ENCODE data around the gene MRPL58.

DNA sequence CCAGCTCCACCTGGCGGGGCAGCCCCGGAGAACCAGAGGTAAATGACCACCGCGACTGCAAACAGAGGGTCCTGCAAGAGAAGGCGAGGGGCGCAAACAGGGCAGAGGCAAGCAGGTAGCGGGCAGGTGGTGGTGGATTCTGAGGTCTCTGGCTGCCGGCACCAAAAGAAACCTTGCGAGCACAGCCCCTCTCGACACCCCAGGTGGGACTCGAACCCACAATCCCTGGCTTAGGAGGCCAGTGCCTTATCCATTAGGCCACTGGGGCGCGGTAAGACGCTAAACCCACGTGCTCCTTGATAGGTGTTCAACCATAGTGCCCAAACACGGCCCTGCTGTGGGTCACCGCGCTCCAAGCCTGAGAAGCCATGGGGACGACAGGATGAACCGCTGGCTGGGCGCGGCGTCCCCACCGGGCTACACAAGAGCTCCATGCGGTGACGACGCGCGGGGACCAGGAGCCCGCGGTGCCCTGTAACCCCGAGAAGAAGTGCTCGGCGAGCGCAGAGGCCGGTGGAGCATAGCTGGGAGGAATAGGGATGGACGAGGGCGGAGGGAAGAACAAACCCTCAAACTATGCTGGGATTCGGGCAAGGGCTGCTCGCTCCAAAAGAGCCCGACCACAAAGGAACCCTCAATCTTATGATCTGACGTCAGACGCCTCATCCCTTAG, 21.9 kb downstream of the MRPL58 start:
- TF ChIP-seq, protein P1, sequence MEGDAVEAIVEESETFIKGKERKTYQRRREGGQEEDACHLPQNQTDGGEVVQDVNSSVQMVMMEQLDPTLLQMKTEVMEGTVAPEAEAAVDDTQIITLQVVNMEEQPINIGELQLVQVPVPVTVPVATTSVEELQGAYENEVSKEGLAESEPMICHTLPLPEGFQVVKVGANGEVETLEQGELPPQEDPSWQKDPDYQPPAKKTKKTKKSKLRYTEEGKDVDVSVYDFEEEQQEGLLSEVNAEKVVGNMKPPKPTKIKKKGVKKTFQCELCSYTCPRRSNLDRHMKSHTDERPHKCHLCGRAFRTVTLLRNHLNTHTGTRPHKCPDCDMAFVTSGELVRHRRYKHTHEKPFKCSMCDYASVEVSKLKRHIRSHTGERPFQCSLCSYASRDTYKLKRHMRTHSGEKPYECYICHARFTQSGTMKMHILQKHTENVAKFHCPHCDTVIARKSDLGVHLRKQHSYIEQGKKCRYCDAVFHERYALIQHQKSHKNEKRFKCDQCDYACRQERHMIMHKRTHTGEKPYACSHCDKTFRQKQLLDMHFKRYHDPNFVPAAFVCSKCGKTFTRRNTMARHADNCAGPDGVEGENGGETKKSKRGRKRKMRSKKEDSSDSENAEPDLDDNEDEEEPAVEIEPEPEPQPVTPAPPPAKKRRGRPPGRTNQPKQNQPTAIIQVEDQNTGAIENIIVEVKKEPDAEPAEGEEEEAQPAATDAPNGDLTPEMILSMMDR (IDR thresholded peaks at IDR 0.05), result no peak
- TF ChIP-seq TCF7L2 (IDR thresholded peaks at IDR 0.05; ENCODE audit: low read depth, low read length) (no peak), POLR2AphosphoS5 (IDR thresholded peaks at IDR 0.05; ENCODE audit: low read depth, low read length) (no peak)
